ENCODE results near the gene KIAA1586.
"Not testable (repeated sequence)": the region's sequence is repeated elsewhere in the genome, so short reads cannot be mapped to it uniquely, and the experiment has no call there.

KIAA1586 gene, protein sequence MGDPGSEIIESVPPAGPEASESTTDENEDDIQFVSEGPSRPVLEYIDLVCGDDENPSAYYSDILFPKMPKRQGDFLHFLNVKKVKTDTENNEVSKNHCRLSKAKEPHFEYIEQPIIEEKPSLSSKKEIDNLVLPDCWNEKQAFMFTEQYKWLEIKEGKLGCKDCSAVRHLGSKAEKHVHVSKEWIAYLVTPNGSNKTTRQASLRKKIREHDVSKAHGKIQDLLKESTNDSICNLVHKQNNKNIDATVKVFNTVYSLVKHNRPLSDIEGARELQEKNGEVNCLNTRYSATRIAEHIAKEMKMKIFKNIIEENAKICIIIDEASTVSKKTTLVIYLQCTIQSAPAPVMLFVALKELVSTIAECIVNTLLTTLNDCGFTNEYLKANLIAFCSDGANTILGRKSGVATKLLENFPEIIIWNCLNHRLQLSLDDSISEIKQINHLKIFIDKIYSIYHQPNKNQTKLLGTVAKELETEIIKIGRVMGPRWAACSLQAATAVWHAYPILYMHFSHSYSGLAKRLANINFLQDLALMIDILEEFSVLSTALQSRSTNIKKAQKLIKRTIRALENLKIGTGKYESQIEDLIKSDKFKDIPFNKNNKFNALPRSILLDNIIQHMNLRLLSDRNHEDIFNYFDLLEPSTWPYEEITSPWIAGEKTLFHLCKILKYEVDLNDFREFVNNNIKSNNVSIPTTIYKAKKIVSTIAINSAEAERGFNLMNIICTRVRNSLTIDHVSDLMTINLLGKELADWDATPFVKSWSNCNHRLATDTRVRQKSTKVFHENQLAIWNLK

DNA sequence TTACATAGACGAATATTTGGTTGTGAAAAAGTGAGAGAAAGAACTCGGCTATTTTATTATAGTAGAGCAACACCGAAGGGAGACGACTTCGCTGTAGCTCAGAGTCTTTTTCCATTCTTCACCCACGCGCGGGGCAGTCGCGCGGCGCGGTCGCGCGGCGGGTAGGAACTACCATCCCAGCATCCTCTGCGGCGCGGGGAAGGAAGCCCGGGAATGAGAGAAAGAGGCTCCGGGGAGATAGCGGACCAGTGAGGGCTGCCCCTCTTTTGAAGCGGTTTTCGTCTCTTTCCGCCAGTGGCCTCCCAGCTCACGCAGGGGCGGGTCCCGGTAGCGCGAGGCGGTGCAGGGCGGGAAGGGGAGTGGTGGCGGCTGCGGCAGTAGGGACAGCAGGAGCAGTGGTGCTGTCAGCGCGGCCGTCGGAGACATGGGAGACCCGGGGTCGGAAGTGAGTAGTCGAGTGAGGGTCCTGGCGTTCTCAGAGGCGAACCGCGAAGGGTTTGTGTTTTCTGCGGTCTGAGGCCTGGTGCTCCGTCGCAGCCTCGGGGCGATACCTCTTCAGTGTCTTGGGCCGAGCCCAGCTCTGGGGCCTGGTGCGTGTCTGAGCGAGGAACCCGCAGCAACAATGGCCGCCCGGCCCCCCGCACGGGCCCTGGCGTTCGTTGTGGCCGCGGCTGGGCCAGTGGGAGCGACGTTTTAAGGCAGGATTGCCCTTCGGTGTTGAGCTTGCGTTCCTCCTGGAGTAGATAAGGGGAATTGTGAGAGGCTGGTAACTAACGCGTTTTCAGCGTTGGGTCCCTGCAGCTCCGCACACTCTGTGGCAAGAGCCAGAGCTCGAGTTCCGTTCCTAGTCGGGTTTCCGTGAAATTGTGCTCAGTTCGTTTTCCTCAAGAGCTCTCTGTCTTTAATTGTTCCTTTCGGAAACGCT, at the start of gene KIAA1586:
KIAA1586 (plus strand) TSS at position 362 of the 925 bp plus-strand sequence; CDS start at position 425, 63 bp downstream.
- DNase-seq (ENCODE audit: low read depth in 2 of 2, low spot score in 1 of 2) = peak; percentile 49 to 65

DNA sequence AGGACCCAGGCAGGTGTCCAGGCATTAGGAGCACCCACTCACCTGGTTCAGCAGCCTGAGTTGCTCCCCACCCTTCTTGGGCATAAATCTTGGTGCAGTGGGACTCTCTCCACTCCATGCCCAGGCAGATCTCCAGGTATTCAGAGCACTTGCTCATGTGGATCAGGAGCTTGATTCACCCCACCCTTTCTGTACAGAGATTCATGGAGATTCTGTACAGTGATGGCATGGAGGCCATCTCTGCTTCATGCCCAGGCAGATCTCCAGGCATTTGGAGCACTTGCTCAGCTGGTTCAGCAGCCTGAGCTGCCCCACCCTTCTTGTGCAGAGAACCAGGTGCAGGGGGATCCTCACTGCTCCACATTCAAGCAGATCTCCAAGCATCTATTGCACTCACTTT, 47.4 kb upstream of the KIAA1586 start:
- DNase-seq (ENCODE audit: low read depth in 2 of 2, low spot score in 1 of 2) = no peak

DNA sequence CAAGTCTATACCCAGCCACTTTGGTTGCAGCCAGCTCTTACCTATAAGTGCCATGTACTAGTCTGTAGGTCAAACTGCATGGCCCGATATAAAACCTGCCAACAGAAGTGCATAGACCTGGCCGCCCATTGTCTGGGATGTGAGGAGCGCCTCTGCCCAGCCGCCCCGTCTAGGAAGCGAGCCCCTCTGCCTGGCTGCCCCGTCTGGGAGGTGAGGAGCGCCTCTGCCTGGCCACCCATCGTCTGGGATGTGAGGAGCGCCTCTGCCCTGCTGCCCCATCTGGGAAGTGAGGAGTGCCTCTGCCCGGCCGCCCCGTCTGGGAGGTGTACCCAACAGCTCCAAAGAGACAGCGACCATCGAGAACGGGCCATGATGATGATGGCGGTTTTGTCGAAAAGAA, 46.7 kb upstream of the KIAA1586 start:
- not testable (repeated sequence) for DNase-seq (ENCODE audit: low read depth in 2 of 2, low spot score in 1 of 2)

DNA sequence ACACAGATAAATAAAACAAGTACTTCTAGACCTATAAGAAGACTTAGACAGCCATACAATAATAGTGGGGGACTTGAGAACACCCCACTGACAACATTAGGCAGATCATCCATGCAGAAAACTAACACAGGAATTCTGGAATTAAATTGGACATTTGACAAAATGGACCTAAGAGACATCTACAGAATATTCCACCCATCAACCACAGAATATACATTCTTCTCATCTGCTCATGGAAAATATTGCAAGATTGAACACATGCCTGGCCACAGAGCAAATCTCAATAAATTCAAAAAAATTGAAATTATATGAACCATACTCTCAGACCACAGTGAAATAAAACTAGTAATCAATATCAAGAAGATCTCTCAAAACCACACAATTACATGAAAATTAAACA, 44.3 kb upstream of the KIAA1586 start:
- DNase-seq (ENCODE audit: low read depth in 2 of 2, low spot score in 1 of 2) = no peak

DNA sequence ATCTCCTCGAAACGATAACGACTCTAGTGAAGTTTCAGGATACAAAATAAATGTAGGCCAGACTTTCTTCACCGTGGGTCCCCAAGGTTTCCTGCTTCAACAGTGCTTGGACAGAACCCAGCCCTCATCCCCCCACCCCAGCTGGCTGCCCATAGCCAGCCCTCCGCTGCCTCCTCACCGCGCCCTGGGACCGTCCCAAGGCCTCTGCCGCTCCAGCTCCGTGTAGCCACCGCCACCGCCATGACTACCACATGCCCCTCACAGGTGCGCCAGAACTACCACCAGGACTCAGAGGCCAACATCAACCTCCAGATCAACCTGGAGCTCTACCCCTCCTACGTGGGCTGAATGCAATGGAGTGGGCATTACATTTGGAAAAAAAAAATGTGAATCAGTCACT, 42.2 kb upstream of the KIAA1586 start:
- no peak for DNase-seq (ENCODE audit: low read depth in 2 of 2, low spot score in 1 of 2)

DNA sequence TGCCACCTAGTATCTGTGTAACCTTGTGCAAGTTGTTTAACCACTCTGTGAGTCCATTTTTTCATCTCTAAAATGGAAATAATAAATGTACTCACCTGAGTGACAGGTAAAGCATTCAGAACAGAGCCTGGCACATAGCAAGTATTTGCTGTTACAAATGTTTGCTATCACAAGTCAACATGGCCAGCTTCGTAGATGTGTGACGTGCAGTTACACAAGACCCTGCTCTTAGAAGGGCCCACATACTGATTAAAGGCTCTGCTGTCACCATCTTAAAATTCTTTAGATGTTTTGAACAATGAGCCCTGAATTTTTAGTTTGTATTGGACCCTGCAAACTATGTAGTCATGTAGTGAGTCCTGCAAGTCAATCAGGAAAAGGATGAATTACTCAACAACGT, 40.4 kb upstream of the KIAA1586 start:
- no peak for DNase-seq (ENCODE audit: low read depth in 2 of 2, low spot score in 1 of 2)

DNA sequence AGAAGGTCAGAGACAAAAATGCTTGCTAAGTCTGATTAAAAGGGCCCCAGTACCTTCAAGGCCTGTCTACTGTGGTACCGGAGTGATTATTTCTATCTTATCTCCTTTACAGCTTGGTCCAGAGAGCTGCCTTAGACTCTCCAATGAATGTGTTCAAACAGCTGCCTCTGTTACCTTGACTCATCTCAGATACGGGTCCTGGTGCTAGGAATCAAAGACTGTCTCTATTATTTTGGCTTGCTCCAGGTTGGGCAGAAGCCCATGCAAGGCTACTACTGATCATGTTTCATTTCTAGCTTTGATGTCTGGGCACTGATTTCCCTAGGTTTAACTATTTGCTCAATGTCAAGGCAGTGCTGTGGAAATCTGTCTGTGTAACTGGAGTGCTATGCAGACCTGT, 38.4 kb upstream of the KIAA1586 start:
- not testable (repeated sequence) for DNase-seq (ENCODE audit: low read depth in 2 of 2, low spot score in 1 of 2)

DNA sequence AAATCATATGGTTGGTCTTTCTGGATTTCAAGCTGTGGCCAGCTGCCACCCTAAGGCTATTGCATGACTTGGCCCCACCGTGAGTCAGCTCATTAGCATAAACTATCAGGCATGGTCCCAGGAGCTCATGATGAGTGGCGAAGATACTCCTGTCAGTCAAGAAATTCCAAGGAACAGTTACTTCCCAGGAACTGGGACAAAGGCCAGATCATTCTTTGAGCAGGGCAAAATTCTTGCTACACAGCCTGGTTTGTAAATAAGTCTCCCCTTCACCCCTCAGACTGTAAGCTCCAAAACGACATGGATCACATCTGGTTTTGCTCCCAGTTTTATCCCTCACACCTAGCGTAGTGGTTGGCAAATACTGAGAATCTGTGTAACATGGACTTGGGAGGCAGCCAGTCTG, 33.0 kb upstream of the KIAA1586 start:
- DNase-seq (ENCODE audit: low read depth in 2 of 2, low spot score in 1 of 2) = no peak

DNA sequence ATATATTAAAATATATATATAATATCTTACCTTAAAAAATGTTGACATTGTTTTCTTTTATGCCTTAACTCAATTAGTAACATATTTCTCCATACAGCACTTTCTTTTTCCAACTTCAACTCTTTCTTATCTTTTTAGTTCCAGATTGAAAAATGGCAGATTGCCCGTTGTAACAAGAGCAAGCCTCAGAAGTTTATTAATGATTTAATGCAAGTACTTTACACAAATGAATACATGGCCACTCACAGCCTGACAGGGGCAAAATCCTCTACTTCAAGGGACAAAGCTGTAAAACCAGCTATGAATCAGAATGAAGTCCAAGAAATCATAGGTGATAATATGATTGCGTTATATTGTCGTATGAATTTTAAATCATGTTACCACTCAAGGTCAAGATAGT, 29.4 kb upstream of the KIAA1586 start:
- DNase-seq (ENCODE audit: low read depth in 2 of 2, low spot score in 1 of 2) = no peak

DNA sequence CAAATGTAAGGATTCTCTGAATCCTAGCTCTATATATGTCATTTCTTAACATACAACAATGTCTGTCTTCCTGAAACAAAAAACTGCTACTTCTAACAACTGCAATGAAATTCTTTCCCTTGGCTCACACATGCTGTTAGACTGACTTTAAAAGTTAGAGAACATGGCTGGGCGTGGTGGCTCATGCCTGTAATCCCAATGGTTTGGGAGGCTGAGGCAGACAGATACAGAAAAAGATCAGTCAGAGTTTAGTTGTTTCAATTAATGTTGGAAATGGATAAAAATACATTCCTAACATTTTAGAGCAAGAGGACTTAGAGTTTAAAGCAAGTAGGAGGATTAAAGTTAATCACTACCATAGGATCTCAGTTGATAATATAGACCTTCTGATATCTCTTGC, 28.7 kb upstream of the KIAA1586 start:
- no peak for DNase-seq (ENCODE audit: low read depth in 2 of 2, low spot score in 1 of 2)

DNA sequence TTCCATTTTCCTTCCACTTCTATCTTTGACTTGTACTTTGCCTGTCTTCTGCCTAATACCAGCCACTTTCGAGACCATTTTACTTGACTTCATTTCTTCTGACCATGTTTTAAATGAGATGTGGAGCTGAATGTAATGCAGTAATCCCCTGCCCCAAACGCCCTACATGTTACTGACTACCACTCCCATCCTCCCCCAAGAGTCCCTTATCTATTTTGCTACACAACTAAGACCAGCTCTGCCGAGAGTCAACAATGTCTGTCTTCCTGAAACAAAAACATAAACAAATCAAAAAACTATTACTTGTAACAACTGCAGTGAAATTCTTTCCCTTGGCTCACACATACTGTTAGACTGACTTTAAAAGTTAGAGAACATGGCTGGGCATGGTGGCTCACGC, 27.1 kb upstream of the KIAA1586 start:
- DNase-seq (ENCODE audit: low read depth in 2 of 2, low spot score in 1 of 2) = no peak

DNA sequence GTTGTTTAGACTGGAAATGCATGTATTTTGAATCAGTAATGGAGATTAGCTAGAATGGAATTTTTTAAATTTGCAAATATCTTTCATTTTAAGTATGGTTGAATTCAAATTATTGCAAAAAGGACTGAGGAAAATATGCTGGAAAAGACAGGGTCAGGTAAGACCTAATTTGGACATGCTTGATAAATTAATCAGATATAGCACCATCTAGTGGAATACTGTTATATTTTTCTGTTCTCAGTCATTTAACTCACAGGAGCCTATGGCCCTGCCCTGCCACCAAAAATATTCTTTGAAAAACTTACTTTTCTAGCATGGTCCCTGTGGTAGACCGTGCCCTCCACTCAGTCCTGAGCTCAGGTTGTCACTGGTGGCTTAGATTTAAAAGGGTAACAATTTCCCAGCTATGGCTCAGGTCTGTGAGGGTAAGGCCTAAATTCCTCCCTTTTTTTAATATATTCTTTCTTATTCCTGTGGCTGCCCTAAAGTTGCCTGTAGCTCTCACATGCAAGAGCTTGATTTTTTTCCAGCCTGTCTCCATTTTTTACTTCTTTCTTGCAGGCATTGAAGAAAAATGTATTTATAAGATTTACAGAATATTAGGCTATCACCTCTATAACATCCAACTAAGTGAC, 25.3 kb upstream of the KIAA1586 start:
- no peak for DNase-seq (ENCODE audit: low read depth in 2 of 2, low spot score in 1 of 2)

DNA sequence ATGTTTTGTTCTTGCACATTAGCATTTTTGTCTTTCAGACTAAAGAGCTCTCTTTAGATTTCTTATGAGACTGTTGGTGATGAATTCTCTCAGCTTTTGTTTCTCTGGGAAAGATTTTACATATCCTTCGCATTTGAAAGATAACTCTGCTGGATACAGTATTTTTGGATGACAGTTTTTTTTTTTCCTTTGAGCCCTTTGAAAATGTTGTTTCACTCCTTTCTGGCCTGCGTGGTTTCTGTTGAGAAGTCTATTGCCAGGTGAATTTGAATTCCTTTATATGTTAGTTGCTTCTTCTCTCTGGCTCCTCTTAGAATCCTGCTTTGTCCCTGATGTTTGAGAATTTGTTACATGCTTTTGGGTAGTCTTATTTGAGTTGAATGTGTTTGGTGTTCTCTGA, 22.2 kb upstream of the KIAA1586 start:
- no peak for DNase-seq (ENCODE audit: low read depth in 2 of 2, low spot score in 1 of 2)

DNA sequence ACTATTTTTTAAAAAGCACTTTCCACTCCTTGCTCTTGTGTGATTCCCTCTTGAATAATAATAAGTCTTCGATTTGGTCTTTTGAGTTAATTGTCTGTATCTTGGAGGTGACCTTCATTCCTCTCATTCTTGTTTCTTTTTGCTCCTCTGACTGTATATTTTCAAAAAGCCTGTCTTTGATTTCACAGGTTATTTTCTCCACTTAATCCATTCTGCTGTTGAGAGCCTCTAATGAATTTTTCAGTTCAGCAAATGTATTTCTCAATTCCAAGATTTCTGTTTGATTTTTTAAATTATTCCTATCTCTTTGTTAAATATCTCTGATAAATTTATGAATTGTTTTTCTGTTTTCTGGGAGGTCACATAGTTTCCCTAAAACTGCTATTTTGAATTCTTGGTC, 21.7 kb upstream of the KIAA1586 start:
- no peak for DNase-seq (ENCODE audit: low read depth in 2 of 2, low spot score in 1 of 2)

DNA sequence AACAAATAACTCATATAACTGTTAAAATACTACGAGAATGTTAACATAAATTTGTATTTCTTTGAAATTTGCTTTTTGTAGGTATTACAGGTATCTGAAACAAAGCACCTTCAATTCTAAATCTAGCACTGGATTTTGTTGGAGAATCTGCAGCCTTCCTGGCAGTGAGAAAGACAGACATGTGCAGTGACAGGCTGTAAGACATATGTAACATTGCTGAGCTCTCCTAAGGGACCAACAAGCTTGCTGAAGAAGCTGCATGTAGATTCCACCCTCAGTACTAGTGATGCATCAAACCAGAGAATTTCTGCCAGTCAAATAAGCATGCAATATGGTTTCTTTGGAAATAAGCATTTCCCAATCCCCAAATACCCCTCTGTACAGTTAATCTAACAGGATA, 20.5 kb upstream of the KIAA1586 start:
- no peak for DNase-seq (ENCODE audit: low read depth in 2 of 2, low spot score in 1 of 2)

DNA sequence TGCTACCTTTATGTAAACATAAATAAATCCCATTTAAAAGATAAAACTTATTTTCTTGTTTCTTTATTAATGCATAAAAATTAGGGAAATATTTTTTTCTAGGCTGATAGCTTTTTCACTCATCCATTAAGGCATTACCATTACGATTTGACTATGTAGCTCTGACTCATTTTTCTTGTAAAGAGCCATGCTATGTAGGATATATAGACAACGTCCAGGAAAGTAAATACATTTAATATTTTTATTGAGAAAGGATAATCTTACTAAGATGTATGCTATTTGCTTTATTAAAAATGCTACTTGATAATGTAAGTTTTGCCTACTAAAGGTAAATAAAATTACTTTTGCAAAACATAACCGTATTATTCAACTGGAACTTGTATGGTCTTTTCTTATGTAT, 19.2 kb upstream of the KIAA1586 start:
- no peak for DNase-seq (ENCODE audit: low read depth in 2 of 2, low spot score in 1 of 2)

DNA sequence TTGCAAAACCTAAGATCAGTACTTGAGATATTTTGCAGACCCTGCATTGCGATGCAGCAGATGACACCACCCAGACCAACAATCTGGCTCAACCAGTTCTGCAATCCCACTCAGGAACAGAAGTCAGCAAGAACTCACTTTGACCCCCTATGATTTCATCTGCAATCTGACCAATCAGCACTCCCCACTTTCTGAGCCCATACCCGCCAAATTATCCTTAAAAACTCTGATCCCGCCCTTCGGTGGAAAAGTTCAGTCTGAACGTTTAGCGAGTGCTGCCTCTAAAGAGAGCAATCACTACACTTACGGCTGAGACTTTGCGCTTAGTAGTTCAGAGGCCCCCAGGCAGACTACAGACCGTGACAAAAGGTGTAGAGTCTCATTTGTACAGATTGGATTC, 17.3 kb upstream of the KIAA1586 start:
- DNase-seq (ENCODE audit: low read depth in 2 of 2, low spot score in 1 of 2) = no peak

DNA sequence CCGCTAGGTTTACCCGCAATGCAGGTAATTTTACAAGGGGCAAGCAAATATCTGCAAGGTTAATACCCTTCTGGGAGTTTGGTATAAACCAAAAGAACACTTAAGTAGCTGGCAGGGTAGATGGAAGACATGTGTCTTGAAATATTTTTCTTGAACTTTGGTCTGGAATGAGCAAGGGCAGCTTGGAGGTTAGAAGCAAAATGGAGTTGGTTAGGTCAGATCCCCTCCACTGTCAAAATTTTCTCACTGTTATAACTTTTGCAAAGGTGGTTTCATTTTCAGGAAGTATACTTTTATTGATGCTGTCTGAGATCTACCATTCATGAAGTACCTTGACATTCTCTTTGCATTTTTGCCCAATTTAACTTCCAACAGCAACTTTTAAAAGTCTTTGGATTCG, 13.3 kb upstream of the KIAA1586 start:
- DNase-seq (ENCODE audit: low read depth in 2 of 2, low spot score in 1 of 2) = no peak

DNA sequence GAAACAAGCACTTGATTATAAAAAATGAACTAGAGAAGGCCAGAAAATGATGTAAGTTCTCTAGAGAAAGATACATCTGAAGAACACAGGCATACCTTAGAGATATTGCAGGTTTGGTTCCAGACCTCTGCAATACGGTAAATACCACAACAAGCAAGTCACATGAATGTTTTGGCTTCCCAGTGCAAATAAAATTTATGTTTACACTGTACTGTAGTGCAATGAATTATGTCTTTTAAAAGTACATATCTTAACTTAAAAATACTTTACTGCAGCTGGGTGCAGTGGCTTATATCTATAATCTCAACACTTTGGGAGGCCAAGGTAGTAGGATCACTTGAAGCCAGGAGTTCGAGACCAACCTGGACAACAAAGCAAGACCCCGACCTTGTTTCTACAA, 10.9 kb upstream of the KIAA1586 start:
- DNase-seq (ENCODE audit: low read depth in 2 of 2, low spot score in 1 of 2) = no peak

DNA sequence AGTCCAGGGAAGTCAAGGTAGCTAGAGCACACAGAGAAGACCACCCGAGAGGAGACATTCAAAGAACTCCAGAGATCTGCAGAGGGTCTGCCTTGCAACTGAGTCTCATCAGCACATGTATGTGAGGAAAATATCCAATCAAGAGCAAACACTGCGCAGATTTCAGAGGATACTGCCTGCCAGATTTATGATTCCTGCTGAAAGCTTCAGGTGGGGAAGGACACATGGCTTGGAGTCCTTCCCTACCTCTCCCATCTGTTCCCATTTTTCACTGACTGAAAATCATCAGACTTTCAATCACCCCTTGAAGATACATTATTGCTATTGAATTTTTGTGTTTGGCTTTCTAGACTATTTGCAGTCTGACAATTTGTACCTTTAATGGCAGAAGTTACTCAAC, 7.6 kb upstream of the KIAA1586 start:
- DNase-seq (ENCODE audit: low read depth in 2 of 2, low spot score in 1 of 2) = no peak

DNA sequence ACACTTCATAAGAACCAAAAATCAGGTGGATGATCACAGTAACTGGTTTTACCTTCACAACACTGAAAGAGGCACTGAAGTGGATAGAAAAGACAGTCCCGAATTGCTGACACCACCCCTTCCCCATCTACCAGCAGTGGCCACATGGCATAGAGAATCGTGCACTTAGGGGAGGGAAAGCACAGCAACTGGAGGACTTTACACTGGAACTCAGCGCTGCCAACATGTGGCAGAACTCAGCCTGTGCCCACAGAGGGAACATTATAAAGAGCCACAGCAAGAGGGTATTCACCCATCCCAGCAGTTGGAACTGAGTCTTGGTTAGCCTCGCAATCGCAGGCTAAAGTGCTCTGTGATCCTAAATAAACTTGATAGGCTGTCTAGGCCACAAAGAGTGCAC, 6.5 kb upstream of the KIAA1586 start:
- DNase-seq (ENCODE audit: low read depth in 2 of 2, low spot score in 1 of 2) = no peak
